ENCODE results near the gene ARHGAP22. TPM values are rescaled to one million over a fixed set of nuclear protein-coding genes. Genes with fewer than 3 reads are reported as not detected.

ARHGAP22 gene
- total RNA-seq, 2 donors from 2014 or later, result 1.8 to 5.7 TPM

GRCh38 chr10:48414160-48414559 is 190.7 kb downstream of the ARHGAP22 start:
- no peak for DNase-seq (ENCODE audit: low spot score)
- Histone ChIP-seq H3K36me3 (peaks cover 12% of the 10 kb centered on the region), H3K4me3 (no peak overlapping the region), H3K4me1 (no peaks in the 10 kb centered on the region), H3K27ac (no peak overlapping the region), H3K27me3 (no peaks in the 10 kb centered on the region), H3K9me3 (peaks cover 0 to 9% of the 10 kb centered on the region in 2 donors)
- no peak for TF ChIP-seq CTCF (IDR thresholded peaks at IDR 0.05)

- Histone ChIP-seq H3K36me3 (peaks cover 12% of the 10 kb centered on the region), H3K4me3 (no peak overlapping the region), H3K27ac (no peak overlapping the region), H3K4me1 (no peaks in the 10 kb centered on the region), H3K9me3 (peaks cover 0 to 9% of the 10 kb centered on the region in 2 donors), H3K27me3 (no peaks in the 10 kb centered on the region)
- TF ChIP-seq CTCF (IDR thresholded peaks at IDR 0.05), result no peak
- no peak for DNase-seq (ENCODE audit: low spot score)
Measured at GRCh38 chr10:48412933-48413332, 191.9 kb downstream of the ARHGAP22 start.

GRCh38 chr10:48412081-48412480 is 192.8 kb downstream of the ARHGAP22 start:
- Histone ChIP-seq H3K4me3 (no peak overlapping the region), H3K27me3 (no peaks in the 10 kb centered on the region), H3K27ac (no peak overlapping the region), H3K9me3 (peaks cover 0 to 9% of the 10 kb centered on the region in 2 donors), H3K36me3 (peaks cover 12% of the 10 kb centered on the region), H3K4me1 (no peaks in the 10 kb centered on the region)
- no peak for DNase-seq (ENCODE audit: low spot score)
- TF ChIP-seq CTCF (IDR thresholded peaks at IDR 0.05), result no peak

DNA sequence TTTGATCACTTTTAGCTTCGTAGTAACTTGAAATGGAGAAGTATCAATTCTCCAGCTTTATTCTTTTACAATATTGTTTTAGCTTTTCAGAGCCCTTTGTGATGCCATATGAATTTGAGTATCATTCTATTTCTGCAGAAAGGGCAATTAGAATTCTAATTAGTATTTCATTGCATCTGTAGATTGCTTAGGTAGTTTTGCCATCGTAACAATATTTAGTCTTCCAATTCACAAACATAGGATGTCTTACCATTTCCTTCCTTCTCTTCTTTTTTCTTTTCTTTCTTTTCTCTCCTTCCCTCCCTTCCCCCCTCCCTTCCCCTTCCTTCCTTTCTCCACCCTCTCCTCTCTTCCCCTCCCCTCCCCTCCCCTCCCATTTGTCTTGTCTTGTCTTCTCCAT is 193.4 kb downstream of the ARHGAP22 start:
- H3K36me3 ChIP-seq, result peaks cover 12% of the 10 kb centered on the region
- DNase-seq (ENCODE audit: low spot score), result no peak
- H3K4me3 ChIP-seq, result no peak overlapping the region
- H3K9me3 ChIP-seq, result peaks cover 0 to 9% of the 10 kb centered on the region in 2 donors
- H3K27ac ChIP-seq, result no peak overlapping the region
- no peaks in the 10 kb centered on the region for H3K4me1 ChIP-seq
- no peak for TF ChIP-seq CTCF (IDR thresholded peaks at IDR 0.05)
- H3K27me3 ChIP-seq, result no peaks in the 10 kb centered on the region

- no peak for DNase-seq (ENCODE audit: low spot score)
- Histone ChIP-seq H3K4me1 (peaks cover 0 to 4% of the 10 kb centered on the region in 2 donors), H3K36me3 (peaks cover 12% of the 10 kb centered on the region)
Measured at GRCh38 chr10:48410503-48410902, 194.4 kb downstream of the ARHGAP22 start.

More at GRCh38 chr10:48410503-48410902, 194.4 kb downstream of the ARHGAP22 start:
- Histone ChIP-seq H3K4me3 (no peak overlapping the region), H3K27me3 (no peaks in the 10 kb centered on the region), H3K9me3 (peaks cover 0 to 9% of the 10 kb centered on the region in 2 donors), H3K27ac (no peak overlapping the region)
- no peak for TF ChIP-seq CTCF (IDR thresholded peaks at IDR 0.05)

Measured in right atrium auricular region (tissue), 2 donors.